Liver (tissue), 9 donors: ENCODE data around the gene NHS. TPM values are rescaled to one million over a fixed set of nuclear protein-coding genes. Genes with fewer than 3 reads are reported as not detected.

Experiments used
- DNase-seq: peaks from one replicate; pipeline ENCODE4 v3.0.0-alpha.2; 2017; ENCODE audit warnings: low spot score
- H3K27ac ChIP-seq, 2 donors: one replicate each; pipeline ENCODE4 v1.7.0; 2013; ENCODE audit warnings: inconsistent platforms in 2 of 2, low read length in 2 of 2, control low read depth in 1 of 2, low read depth in 1 of 2, mild to moderate bottlenecking in 1 of 2
- H3K27me3 ChIP-seq, 4 donors: one replicate each; pipeline versions ENCODE4 v1.6.1 to v1.7.0; 2013; ENCODE audit warnings: low read length in 3 of 4, inconsistent platforms in 1 of 4, mild to moderate bottlenecking in 1 of 4, moderate library complexity in 1 of 4; ENCODE audit not compliant: control insufficient read depth in 4 of 4, insufficient read depth in 4 of 4
- H3K36me3 ChIP-seq, 4 donors: one replicate each; pipeline versions ENCODE4 v1.6.1 to v1.7.0; 2013; ENCODE audit warnings: low read length in 3 of 4, mild to moderate bottlenecking in 3 of 4, low read depth in 1 of 4, moderate library complexity in 1 of 4; ENCODE audit not compliant: control insufficient read depth in 4 of 4, insufficient read depth in 3 of 4
- H3K4me1 ChIP-seq, 4 donors: one replicate each; pipeline versions ENCODE4 v1.6.1 to v1.7.0; 2013; ENCODE audit warnings: low read length in 3 of 4, mild to moderate bottlenecking in 3 of 4, moderate library complexity in 1 of 4; ENCODE audit not compliant: control insufficient read depth in 4 of 4, insufficient read depth in 4 of 4
- H3K4me3 ChIP-seq, 3 donors: one replicate each; pipeline versions ENCODE4 v1.6.1 to v1.7.0; 2013; ENCODE audit warnings: low read length in 3 of 3, control low read depth in 1 of 3, low read depth in 1 of 3, mild to moderate bottlenecking in 1 of 3
- H3K9ac ChIP-seq, 2 donors: one replicate each; pipeline ENCODE4 v1.7.0; 2013; ENCODE audit warnings: low read length in 2 of 2, mild to moderate bottlenecking in 2 of 2, moderate library complexity in 2 of 2, control low read depth in 1 of 2, low read depth in 1 of 2
- H3K9me3 ChIP-seq, 4 donors: one replicate each; pipeline versions ENCODE4 v1.6.1 to v1.7.0; 2013; ENCODE audit warnings: low read length in 3 of 4; ENCODE audit not compliant: control insufficient read depth in 4 of 4
- ATF3 ChIP-seq: IDR thresholded peaks from 2 replicates; pipeline ENCODE4 v1.6.1; 2016; ENCODE audit warnings: antibody characterized with exemption
- CTCF ChIP-seq: fragments of 150-350 bp; IDR thresholded peaks from 2 replicates; pipeline ENCODE4 v1.5.1; 2017; ENCODE audit warnings: improper control_type of control experiment, low read depth, low read length; ENCODE audit not compliant: missing input control
- EGR1 ChIP-seq, 2 donors: IDR thresholded peaks; 2 replicates each; pipeline ENCODE4 v1.6.1; 2016 to 2018; ENCODE audit warnings: antibody characterized with exemption in 2 of 2, low read depth in 2 of 2
- FOXA1 ChIP-seq: IDR thresholded peaks from 2 replicates; pipeline ENCODE4 v1.6.1; 2016; ENCODE audit warnings: antibody characterized with exemption
- FOXA2 ChIP-seq: IDR thresholded peaks from 2 replicates; pipeline ENCODE4 v1.6.1; 2016; ENCODE audit warnings: antibody characterized with exemption
- GABPA ChIP-seq, 2 donors: IDR thresholded peaks in 1 of 2; conservative IDR thresholded peaks in 1 of 2; 2 replicates each; pipeline ENCODE4 v1.6.1; 2016; ENCODE audit warnings: antibody characterized with exemption in 2 of 2, mild to moderate bottlenecking in 1 of 2, moderate library complexity in 1 of 2
- HNF4A ChIP-seq, 2 donors: conservative IDR thresholded peaks; 2 replicates each; pipeline ENCODE4 v1.6.1; 2016; ENCODE audit warnings: antibody characterized with exemption in 2 of 2, mild to moderate bottlenecking in 2 of 2
- HNF4G ChIP-seq: IDR thresholded peaks from 2 replicates; pipeline ENCODE4 v1.6.1; 2016; ENCODE audit warnings: antibody characterized with exemption
- JUND ChIP-seq, 2 donors: IDR thresholded peaks; 2 replicates each; pipeline ENCODE4 v1.6.1; 2016; ENCODE audit warnings: antibody characterized with exemption in 2 of 2
- MAX ChIP-seq: IDR thresholded peaks from 2 replicates; pipeline ENCODE4 v1.6.1; 2016; ENCODE audit warnings: antibody characterized with exemption
- RAD21 ChIP-seq, 2 donors: IDR thresholded peaks; 2 replicates each; pipeline ENCODE4 v1.6.1; 2016; ENCODE audit warnings: antibody characterized with exemption in 2 of 2, mild to moderate bottlenecking in 2 of 2
- REST ChIP-seq: IDR thresholded peaks from 2 replicates; pipeline ENCODE4 v1.6.1; 2016; ENCODE audit warnings: antibody characterized with exemption, mild to moderate bottlenecking
- RXRA ChIP-seq, 2 donors: IDR thresholded peaks; 2 replicates each; pipeline ENCODE4 v1.6.1; 2017 to 2018; ENCODE audit warnings: antibody characterized with exemption in 2 of 2, mild to moderate bottlenecking in 1 of 2
- SP1 ChIP-seq: IDR thresholded peaks from 2 replicates; pipeline ENCODE4 v1.6.1; 2018; ENCODE audit warnings: antibody characterized with exemption, mild to moderate bottlenecking
- TAF1 ChIP-seq: conservative IDR thresholded peaks from 2 replicates; pipeline ENCODE4 v1.6.1; 2016; ENCODE audit warnings: antibody characterized with exemption, mild to moderate bottlenecking
- YY1 ChIP-seq: IDR thresholded peaks from 2 replicates; pipeline ENCODE4 v1.6.1; 2016; ENCODE audit warnings: antibody characterized with exemption, mild to moderate bottlenecking
- ZBTB33 ChIP-seq: IDR thresholded peaks from 2 replicates; pipeline ENCODE4 v1.6.1; 2016; ENCODE audit warnings: antibody characterized with exemption
- WGBS: extraction: QIAGEN DNeasy Blood & Tissue Kit; methylation state at CpG from one replicate; pipeline ENCODE4 v1.1.7; 2013; 5-methylcytosine and 5-hydroxymethylcytosine counted together
- polyA plus RNA-seq, 2 donors: library from polyadenylated mRNA; stranded (reverse) in 1 of 2; unstranded in 1 of 2; fragments of 200-250 nt in 1 of 2; fragments of >200 nt in 1 of 2; fragmentation: Nextera tagmentation in 1 of 2; extraction: Ambion mirVana in 1 of 2; gene quantifications; one replicate each; pipeline versions ENCODE4 v1.2.1 to v1.2.3, GENCODE V29; 2013 to 2015
- total RNA-seq, 2 donors: library from RNA; depleted of rRNA; stranded (reverse); fragments of >200 nt; gene quantifications; one replicate each; pipeline ENCODE4 v1.2.3, GENCODE V29; 2014
- donor health status: healthy.
- donor health status: healthy.
- donor health status: healthy.
- donor health status: healthy.
- donor health status: healthy.

The NHS gene
- total and polyA plus RNA-seq, 4 donors: 0.03 to 0.17 (median 0.10) TPM

GRCh38 chrX:17564689-17565409, 189.8 kb downstream of the NHS start:
- Histone ChIP-seq H3K27me3 (no peaks in the 10 kb centered on the region), H3K4me3 (no peak overlapping the region), H3K4me1 (no peaks in the 10 kb centered on the region), H3K27ac (no peak overlapping the region), H3K36me3 (no peaks in the 10 kb centered on the region), H3K9me3 (no peaks in the 10 kb centered on the region), H3K9ac (no peak overlapping the region)
- WGBS: 74% methylated on average over 7 of the region's 7 CpGs
- no peak for TF ChIP-seq ZBTB33
- TF ChIP-seq FOXA1: no peak
- TF ChIP-seq CTCF: no peak
- TF ChIP-seq GABPA (IDR thresholded peaks at IDR 0.05 in 1 of 2, conservative IDR thresholded peaks at IDR 0.05 in 1 of 2): no peak
- TF ChIP-seq YY1: no peak
- TF ChIP-seq EGR1 (IDR thresholded peaks at IDR 0.05; ENCODE audit: low read depth in 2 of 2): no peak
- TF ChIP-seq MAX: no peak
- no peak for TF ChIP-seq ATF3
- DNase-seq: no peak

- no peak for DNase-seq
- Histone ChIP-seq H3K4me1 (no peaks in the 10 kb centered on the region), H3K27ac (no peak overlapping the region), H3K9ac (no peak overlapping the region), H3K4me3 (no peak overlapping the region), H3K27me3 (no peaks in the 10 kb centered on the region), H3K9me3 (no peaks in the 10 kb centered on the region), H3K36me3 (no peaks in the 10 kb centered on the region)
- 72% methylated on average over 4 of the region's 4 CpGs for WGBS
- TF ChIP-seq SP1 (no peak), RXRA (IDR thresholded peaks at IDR 0.05) (no peak), FOXA2 (no peak), HNF4A (conservative IDR thresholded peaks at IDR 0.05) (no peak), ZBTB33 (no peak), TAF1 (no peak), ATF3 (no peak), EGR1 (IDR thresholded peaks at IDR 0.05; ENCODE audit: low read depth in 2 of 2) (no peak), MAX (no peak), FOXA1 (no peak), REST (no peak), YY1 (no peak), JUND (IDR thresholded peaks at IDR 0.05) (no peak), CTCF (no peak), RAD21 (IDR thresholded peaks at IDR 0.05) (no peak), GABPA (IDR thresholded peaks at IDR 0.05 in 1 of 2, conservative IDR thresholded peaks at IDR 0.05 in 1 of 2) (no peak), HNF4G (no peak)
These were observed 191.7 kb downstream of the NHS start for GRCh38 chrX:17566740-17567139.
